Measurements from ENCODE around the gene IL9.

IL9 gene

DNA sequence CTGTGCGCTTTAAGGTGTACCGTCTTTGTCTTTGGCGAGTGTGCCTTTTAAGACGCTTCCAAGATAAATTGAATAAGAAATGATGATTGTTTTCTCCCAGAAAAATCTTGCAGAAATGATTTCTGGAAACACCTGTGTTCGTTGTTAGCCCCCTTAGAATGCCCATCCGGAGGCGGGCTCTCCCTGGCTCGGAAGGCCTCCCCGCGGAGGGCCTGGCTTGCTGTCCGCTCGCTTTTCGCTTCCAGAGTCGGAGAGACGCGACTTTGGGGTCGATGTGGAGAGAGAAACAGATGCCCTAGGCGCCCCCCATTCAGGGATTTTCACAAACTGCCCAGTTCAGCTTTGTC lies 35.3 kb upstream of the IL9 start:
- H3K27ac ChIP-seq, result no peak overlapping the region
- TF ChIP-seq ZFX (IDR thresholded peaks at IDR 0.05), result no peak
- TF ChIP-seq, protein P1, sequence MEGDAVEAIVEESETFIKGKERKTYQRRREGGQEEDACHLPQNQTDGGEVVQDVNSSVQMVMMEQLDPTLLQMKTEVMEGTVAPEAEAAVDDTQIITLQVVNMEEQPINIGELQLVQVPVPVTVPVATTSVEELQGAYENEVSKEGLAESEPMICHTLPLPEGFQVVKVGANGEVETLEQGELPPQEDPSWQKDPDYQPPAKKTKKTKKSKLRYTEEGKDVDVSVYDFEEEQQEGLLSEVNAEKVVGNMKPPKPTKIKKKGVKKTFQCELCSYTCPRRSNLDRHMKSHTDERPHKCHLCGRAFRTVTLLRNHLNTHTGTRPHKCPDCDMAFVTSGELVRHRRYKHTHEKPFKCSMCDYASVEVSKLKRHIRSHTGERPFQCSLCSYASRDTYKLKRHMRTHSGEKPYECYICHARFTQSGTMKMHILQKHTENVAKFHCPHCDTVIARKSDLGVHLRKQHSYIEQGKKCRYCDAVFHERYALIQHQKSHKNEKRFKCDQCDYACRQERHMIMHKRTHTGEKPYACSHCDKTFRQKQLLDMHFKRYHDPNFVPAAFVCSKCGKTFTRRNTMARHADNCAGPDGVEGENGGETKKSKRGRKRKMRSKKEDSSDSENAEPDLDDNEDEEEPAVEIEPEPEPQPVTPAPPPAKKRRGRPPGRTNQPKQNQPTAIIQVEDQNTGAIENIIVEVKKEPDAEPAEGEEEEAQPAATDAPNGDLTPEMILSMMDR (conservative IDR thresholded peaks at IDR 0.05), result no peak

DNA sequence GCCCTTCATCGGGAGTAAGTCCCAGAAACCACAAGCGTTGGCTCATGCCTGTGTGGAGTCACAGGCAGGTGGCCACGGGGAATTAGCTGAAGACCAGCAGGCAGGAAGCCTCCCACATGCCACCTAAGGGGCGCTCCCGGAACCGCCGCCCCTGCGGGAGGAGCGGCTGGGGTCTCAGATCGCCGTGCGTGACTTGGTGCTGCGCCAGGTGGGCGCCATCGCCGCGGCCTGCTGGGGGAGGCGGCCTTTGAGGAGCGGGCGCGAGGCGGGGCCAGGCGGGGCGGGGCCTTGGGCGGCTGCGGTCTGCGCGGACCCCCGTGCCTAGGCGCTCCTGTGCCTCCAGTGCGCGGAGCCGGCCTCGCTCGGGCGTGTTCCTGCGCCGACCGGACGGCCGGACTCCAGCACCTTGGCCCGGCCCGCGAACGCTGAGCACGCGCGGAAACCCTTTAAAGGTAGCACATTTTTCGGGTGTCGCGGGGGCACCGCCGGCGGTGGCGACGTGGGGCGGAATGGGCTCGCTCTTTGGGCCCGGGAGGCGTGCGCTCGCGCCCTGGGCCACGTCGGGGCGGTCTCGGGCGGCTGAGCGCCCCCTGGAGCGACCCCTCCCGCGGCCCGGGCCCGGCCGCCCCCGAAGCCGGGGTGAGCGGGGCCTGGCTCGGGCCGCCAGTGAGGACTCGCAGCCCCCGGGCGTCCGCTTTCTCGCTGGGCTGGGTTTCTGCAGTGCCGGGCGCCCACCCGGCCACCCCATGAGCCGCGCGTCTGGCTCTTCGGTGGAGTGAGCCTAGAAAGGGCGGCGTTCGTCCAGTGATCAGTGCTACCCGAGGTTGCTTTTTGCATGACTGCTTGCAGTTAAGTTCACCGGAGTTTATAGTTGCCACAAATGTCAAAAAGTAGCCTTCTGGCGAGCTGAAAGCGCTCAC lies 34.6 kb upstream of the IL9 start:
- TF ChIP-seq, protein P1 (conservative IDR thresholded peaks at IDR 0.05), result no peak
- no peak for TF ChIP-seq ZFX (IDR thresholded peaks at IDR 0.05)
- no peak overlapping the region for H3K27ac ChIP-seq

GRCh38 chr5:135921388-135921787 lies 25.7 kb upstream of the IL9 start:
- TF ChIP-seq, protein P1 (conservative IDR thresholded peaks at IDR 0.05), result no peak
- TF ChIP-seq ZFX (IDR thresholded peaks at IDR 0.05), result no peak
- no peak overlapping the region for H3K27ac ChIP-seq

- TF ChIP-seq, protein P1 (conservative IDR thresholded peaks at IDR 0.05), result no peak
- TF ChIP-seq ZFX (IDR thresholded peaks at IDR 0.05), result no peak
Measured at GRCh38 chr5:135920199-135920598, 24.6 kb upstream of the IL9 start.

GRCh38 chr5:135916638-135917263 lies 21.1 kb upstream of the IL9 start:
- H3K27ac ChIP-seq, result no peak overlapping the region
- TF ChIP-seq, protein P1 (conservative IDR thresholded peaks at IDR 0.05), result no peak
- TF ChIP-seq ZFX (IDR thresholded peaks at IDR 0.05), result no peak

More at GRCh38 chr5:135920199-135920598, 24.6 kb upstream of the IL9 start:
- no peak overlapping the region for H3K27ac ChIP-seq

DNA sequence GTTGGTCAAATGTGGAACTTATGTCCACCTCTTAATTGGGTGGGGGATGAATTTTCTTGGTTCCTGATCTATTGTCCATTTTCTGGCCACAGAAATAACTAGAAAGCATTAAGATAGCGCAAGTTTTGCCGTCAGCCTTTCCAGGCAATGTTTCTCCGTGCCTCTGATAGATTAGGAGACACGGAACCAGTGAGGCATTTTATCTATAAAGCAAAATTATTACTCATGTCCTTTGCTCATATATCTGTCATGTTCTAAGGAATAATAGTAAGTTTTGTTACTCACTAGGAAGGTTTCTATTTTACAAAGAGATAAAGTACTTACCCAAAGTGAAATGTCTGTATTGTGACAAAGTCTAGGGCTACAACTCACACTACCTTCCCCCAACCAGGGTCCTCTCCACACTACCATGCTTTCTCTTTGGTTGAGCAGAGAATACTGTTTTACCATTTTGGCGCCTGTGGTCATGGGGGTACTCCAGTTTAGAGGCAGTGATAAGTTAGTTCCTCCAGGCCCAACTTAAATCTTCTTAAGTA lies 19.9 kb upstream of the IL9 start:
- H3K27ac ChIP-seq, result no peak overlapping the region
- TF ChIP-seq, protein P1 (conservative IDR thresholded peaks at IDR 0.05), result no peak
- no peak for TF ChIP-seq ZFX (IDR thresholded peaks at IDR 0.05)

Data from C4-2B (cell line).